Mesenteric fat pad (tissue), 1 donor: ENCODE measurements around the gene PLEKHF1. TPM values are rescaled to one million over a fixed set of nuclear protein-coding genes. Genes with fewer than 3 reads are reported as not detected.
A peak's percentile ranks its signal among the peaks of the same experiment; 100 is the strongest.

Source experiments
- DNase-seq: peaks from one replicate; pipeline ENCODE4 v3.0.0-alpha.2; 2020; ENCODE audit warnings: low spot score
- total RNA-seq: library from RNA; stranded (reverse); fragmentation: NEBNext Ultra II Directional; extraction: Animal tissue kit (Norgen Biotek cat#: 25700); gene quantifications from one replicate; pipeline ENCODE4 v1.2.1, GENCODE V29; 2021
- donor health status: DM: yes; HTN: yes; CAD: no.

PLEKHF1 gene
- total RNA-seq, 1 donor from 2014 or later: 9.1 TPM

- DNase-seq: no peak
Measured at GRCh38 chr19:29634423-29635130, 30.7 kb upstream of the PLEKHF1 start.

GRCh38 chr19:29635963-29636362, 29.3 kb upstream of the PLEKHF1 start:
- no peak for DNase-seq

DNA sequence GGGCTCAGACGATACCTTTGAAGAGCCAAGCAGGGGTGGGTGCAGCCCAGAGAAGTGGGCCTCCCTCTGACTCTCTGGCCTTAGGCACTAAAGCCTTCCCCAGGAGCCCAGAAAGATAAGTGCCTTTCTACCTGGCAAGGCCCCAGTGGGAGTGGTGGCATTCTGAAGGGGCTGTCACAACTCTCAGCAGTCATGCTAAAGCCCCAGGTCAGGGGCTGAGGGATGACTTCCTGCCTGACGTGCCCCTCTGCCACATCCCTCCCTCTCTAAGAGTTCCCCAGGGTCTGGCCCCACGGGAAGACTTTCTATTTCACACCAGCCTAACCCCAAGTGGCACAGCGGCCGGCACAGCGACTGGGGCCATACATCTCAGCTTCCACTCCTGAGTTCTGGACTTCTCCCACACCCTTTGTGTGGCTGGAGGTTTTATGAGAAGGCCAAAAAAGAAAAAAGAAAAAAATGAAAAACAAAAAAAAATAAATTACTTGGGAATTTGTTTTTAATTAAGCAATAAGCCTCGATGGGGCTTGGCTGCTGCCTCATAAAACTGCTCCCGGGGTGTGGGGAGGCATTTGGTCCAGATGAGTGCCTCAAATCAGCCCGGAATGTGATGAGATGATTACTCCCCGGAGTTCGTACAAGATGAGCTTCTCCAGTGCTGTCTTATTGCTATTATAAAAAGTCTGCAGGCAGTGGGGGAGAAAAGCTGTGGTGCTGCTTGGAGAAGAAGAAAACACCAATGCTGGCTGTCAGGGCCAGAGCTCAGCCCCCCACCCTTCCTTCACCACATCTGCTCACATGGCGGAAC, 28.5 kb upstream of the PLEKHF1 start:
- no peak for DNase-seq

DNA sequence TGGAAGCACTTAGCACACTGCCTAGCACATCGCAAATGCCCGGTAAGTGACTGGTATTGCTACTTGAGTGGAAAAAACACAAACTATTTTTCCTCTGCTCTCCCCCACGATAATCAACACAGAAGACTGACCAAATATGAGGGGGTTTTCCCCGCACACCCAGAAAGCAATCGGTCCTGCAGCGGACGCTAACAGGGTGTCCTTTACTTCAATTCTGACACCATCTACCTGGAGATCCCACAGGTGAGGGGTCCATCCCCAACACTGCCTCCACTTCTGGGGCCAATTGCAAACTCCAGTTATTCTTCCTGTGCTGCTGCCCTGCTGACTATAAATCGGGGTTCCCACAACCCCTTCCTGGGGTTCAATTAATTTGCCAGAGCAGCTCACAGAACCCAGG, 26.2 kb upstream of the PLEKHF1 start:
- no peak for DNase-seq

DNA sequence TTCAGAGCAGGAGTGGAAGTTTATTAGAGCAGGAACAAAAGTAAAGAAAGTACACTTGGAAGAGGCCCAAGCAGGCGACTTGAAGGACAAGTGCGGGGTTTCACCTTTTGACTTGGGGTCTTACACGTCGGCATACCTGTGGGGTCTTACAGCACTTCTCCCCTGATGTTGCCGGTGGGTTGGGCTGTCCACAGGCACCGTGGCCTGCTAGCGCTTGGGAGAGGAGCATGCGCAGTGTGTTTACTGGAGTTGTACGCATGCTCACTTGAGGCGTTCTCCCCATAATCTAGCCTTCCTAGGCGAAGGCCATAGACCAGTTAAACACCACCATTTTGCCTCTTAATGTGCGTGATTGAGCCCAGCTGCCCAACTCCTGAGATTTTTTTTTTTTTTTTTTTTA, 25.0 kb upstream of the PLEKHF1 start:
- DNase-seq: no peak

GRCh38 chr19:29641597-29641996, 23.7 kb upstream of the PLEKHF1 start:
- DNase-seq: no peak

GRCh38 chr19:29643361-29643935, 21.8 kb upstream of the PLEKHF1 start:
- no peak for DNase-seq

DNA sequence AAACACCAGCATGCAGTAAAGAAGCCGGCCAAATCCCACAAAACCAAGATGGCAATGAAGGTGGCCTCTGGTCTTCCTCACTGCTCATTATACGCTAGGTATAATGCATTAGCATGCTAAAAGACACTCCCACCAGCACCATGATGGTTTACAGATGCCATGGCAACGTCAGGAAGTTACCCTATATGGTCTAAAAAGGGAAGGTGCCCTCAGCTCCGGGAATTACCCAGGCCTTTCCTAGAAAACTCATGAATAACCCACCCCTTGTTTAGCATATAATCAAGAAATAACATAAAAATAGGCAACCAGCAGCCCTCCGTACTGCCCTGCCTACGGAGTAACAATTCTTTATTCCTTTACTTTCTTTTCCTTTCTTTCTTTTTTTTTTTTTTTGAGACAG, 21.1 kb upstream of the PLEKHF1 start:
- no peak for DNase-seq

- DNase-seq: no peak
Measured at GRCh38 chr19:29645491-29645867, 19.8 kb upstream of the PLEKHF1 start.

DNA sequence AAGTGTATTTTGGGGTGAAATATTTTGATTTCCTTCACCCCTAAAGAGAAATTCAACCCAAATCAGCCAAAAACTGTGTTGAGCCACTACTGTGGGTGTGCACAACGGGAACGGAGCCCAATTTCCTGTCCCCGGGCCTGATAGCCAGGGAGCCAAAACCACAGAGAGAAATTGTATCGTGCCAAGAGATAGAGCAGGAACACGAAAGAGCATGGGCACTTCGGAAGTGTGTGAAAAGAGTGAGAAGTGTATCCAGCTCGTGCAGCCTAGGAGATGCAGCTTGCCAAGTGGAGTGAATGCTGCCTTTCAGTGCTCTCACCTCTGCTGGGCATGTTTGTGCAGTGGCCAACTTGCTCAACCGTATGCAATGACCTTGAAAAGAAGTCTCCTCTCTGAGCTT, 19.4 kb upstream of the PLEKHF1 start:
- no peak for DNase-seq

GRCh38 chr19:29650772-29651387, 14.4 kb upstream of the PLEKHF1 start:
- DNase-seq: no peak

DNA sequence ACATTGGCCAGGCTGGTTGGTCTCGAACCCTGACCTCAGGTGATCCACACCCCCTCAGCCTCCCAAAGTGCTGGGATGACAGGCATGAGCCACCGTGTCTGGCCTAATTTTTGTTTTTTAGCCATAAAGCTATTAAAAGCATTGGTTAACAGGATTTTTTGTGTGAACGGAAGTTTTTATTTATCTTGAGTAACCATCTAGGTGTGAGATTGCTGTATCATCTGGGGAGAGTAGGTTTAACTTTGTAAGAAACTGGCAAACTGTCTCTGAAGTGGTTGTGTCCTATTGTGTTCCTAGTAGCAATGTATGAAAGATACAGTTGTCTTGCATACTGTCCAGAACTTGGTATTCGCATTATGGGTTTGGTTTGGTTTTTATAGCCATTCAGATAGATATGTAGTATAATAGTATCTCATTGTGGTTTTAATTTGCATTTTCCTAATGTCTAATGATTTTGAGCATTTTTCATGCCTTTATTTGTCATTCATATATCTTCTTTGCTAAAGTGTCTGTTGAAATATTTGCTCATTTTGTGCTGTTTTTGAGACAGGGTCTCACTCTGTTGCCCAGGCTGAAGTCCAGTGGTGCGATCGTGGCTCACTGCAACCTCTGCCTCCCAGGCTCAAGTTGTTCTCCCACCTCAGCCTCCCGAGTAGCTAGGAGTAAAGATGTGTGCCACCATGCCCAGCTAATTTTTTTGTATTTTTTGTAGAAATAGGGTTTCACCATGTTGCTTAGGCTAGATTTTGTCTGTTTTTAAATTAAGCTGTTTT, 13.5 kb upstream of the PLEKHF1 start:
- DNase-seq: no peak

- peak; percentile 14 for DNase-seq
Measured at GRCh38 chr19:29653398-29653797, 11.9 kb upstream of the PLEKHF1 start.

- peak; percentile 47 for DNase-seq
Measured at GRCh38 chr19:29655648-29656335, 9.5 kb upstream of the PLEKHF1 start.

DNA sequence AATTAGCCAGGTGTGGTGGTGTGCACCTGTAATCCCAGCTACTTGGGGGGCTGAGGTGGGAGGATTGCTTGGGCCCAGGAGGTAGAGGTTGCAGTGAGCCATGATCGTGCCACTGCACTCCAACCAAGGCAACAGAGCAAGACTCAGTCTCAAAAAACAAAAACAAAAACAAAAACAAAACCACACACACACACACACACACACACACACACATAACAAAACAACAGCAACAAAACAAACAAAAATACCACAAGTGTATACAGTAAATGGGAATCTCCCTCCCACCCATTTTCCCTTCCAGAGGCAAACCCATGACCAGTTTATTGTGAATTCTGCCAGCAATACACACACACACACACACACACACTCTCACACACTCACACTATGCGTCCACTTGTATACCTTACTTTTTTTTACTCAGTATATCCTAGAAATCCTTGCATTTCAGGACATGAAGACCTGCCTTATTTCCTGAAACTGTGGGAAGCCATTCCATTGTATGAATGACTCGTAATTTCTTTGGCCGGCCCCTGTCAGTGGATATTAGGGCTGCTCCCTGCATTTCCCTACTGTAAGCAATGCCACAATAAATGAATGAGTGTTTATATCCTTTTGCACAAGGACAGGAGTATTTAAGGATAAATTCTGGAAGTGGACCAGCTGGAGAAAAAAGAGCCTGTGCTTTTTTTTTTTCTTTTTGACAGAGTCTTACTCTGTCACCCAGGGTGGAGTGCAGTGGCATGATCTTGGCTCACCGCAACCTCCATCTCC, 6.9 kb upstream of the PLEKHF1 start:
- no peak for DNase-seq

DNA sequence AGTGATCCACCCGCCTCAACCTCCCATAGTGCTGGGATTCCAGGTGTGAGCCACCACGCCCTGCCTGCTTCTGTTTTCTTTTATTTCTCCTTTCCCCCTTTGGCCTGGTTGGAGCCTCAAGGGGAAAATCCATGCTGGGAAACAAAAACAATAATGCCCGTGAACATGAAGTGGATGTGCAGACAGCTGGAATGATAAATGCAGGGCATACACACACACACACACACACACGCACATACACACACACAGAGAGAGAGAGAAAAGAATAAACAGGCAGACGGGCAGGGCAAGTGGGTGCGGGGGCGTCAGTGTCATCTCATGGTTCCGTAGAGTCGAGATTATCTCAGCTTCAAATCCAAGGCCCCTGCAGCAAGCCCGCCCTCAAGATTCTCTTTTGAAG, 4.4 kb upstream of the PLEKHF1 start:
- DNase-seq: no peak

DNA sequence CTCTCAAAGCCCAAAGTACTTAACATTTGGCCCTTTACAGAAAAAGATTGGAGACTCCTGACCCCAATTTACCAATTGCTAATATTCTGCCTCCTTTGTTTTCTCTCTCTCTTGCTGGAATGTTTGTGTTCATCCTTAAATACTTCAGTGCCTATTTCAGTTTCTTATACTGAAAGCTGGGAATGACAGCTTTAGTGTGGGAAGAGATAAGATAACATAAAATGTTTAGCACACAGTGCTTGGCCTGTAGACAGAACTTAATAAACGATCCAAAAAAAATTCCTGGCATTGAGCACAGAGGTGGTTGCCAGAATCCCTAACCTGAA, 3.0 kb upstream of the PLEKHF1 start:
- no peak for DNase-seq

DNA sequence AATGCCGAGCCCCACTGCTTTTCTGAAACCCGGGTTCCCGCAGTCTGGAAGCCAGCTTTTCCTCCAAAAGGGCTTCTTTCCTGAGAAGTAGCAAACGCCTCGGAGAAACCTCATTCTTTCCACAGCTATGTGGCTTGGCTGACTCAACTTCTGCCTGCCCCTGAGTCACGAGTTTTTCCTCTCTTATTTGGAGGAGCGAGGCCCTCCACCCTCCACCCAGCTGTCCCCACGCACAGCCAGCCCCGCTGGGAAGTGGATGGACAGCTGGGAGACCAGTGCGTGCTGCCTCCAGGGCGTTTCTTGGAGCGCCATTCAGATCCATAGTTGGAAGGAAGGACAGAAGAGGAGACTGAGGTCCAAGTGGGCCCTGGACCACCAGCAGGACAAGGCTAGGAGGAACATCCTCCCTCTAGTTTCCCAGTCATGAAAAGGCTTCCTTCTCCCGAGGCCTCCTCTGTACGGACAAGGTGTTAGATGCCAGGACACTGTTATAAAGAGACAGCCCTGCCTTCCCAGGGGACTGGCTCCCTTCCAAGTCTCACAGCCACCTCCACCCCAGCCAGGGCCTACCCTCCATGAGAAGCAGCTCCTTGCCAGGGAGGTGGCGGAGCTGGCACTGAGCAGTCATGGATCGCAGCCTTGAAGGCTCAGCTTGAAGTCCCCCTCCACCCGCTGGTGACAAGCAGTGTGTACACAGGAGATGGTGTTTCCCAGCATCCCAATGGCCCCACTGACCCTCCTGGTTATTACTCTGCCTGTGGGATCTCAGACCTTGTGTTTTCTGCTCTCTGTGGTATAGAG, 2.5 kb upstream of the PLEKHF1 start:
- no peak for DNase-seq
